HG03521 (cell line): ENCODE results near the gene PBX1.
"Not testable (repeated sequence)": the region's sequence is repeated elsewhere in the genome, so short reads cannot be mapped to it uniquely, and the experiment has no call there.

Source experiments
- ATAC-seq: cut with Tn5 transposase; IDR thresholded peaks from one replicate; pipeline ENCODE4 v1.9.1; 2021; ENCODE audit warnings: mild to moderate bottlenecking, moderate library complexity; ENCODE audit not compliant: unreplicated experiment

PBX1 gene

DNA sequence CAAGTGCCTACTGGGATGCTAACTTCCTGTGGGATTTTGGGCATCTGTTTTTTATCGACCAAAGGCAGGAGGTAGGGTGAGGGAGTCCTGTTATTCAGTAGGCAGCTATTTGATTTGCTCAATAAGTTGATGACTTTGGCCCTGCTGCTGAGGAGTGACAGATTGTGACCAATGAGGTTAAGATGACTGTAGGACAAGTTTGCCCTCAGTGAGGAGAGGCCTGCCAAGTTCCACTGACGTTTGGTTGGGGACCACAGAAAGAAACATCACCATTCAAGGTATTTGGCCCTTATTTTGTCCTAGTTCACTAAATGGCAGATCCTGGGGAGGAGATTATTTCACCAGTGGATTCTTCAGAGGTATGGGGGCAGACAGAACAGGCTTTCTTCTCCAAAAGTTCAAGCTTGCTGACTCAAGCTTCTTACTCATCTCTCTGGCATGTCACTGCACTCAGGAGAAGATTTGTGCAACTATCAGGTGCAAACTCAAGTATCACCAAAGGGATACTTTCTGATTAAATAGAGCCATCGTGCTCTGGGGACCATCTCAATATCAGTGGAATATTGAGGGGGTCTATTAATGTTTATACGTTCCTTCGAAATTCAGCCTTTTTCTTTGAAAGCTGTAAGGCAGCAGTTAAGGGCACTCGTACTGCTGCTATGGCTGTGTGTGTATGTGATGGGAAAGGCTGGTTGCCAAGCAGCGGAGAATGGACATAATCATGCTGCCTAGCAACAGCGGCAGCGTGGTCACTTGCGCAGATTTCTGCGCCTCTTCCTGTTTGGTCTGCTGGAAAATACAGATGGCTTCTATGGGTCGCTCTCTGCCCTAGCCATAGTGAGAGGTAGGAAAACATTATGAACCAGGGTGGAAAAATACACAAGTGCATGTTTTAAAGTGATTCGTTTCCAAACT lies 78.7 kb downstream of the PBX1 start:
- no peak for ATAC-seq

DNA sequence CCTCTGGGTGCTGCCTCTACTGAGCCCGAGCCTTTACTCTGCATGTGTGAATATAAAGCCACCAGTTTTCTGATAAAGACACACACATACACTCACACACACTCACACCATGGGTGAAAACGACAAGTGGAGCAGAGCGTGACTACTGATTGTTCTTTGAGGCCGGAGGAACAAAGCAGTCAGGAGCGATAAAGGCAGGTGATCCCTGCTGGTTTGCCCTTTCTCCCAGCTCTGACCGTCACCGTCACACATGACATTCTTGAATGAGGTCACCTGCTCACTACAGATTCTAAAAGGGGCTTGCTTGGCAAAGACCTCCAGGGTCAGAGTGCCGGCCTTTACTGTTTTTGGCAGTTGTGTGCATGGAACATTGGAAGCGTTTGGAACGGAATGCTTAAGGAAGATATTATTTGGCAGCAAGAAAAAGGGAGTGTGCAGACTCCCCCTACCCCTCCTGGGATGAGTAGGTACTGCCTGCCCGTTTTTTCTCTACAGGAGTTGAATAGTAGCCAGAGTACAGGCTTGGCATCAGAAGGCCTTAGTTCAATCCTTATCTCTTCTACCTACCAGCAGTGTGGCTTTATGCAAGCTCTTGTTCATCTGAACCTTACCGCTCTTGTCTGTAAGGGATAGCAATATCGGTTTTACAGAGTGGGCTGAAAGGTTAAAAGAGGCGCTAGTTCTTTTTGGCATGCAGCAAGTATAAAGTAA lies 79.7 kb downstream of the PBX1 start:
- ATAC-seq, result no peak

DNA sequence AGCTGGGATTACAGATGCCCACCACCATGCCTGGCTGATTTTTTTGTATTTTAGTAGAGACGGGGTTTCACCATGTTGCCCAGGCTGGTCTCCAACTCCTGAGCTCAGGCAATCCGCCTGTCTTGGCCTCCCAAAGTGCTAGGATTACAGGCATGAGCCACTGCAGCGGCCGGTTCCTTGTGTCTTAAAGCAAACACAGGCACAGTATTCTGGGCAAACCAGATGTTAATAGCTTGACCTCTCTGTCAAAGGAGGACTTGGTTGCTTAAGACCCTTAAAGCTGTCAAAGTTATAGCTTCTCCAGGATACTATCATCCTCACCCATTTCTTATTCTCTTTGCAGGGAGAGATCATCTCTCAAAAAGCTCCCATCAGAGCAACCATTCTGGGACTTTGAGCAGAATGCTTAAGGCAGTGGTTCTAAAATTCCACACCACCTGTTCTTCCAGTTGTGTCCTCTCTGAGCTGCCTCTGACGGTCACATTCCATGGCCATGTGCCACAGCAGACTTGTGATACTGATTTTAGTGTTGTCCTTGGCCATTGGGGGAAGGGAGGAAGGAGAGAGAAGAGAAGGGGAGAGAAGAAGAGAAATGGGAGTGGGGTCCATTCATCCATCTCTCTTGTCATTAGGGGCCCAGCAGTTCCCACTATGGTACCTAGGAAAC lies 81.8 kb downstream of the PBX1 start:
- ATAC-seq, result no peak

DNA sequence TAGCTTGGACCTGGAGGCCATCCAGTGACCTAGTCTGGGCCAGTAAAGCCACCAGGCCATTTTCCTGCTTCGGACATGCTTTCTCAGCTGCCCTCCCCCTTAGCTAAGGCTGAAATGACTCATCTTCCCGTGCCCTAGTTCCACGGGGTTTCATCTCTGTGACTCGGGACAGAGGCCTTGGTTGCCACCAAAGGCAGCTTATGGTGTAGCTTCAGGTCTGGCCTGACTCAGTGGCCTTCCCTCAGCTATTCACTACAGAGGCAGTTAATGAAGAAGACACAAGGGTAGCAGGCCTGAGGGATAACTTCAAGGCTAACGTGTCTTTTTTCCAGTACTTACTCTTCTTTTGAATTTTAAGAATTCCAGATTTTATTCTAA lies 82.4 kb downstream of the PBX1 start:
- no peak for ATAC-seq

DNA sequence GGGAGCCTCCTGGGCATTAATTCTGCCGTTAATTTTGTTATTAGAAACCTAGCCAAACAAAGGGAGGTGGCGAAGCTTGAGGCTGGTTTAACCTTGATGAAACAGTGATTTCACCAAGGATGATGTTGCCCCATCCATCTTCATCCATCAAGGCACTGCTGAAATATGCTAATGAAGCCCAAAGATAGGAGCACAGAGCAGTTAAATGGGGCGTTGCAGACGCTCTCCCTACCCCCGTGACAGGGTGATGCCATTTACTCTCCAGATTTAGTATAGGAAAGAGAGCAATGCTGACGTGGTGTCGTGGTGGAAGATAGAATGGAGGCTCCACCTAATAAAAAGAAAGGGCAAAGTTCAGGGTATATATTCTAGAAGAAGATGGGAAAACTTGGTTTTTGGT lies 84.0 kb downstream of the PBX1 start:
- ATAC-seq, result no peak

DNA sequence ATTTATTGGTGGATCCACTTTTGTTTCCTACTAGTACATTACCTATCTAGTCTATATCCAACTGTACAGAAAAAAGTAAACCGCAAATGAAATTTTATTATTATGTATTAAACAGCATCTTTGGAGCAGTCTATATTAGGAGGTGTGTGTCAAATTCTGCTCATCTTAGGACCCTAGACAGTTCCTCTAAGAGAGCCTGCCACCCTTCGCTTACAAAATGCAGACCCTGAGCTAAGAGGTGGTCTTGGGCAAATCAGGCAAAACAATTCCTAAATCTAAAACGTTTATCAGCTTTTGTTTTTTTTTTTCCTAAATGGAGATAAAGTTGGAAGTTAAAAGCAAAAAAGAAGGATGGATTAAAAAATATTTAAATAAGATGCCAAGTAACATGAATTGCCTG lies 85.3 kb downstream of the PBX1 start:
- ATAC-seq, result no peak

DNA sequence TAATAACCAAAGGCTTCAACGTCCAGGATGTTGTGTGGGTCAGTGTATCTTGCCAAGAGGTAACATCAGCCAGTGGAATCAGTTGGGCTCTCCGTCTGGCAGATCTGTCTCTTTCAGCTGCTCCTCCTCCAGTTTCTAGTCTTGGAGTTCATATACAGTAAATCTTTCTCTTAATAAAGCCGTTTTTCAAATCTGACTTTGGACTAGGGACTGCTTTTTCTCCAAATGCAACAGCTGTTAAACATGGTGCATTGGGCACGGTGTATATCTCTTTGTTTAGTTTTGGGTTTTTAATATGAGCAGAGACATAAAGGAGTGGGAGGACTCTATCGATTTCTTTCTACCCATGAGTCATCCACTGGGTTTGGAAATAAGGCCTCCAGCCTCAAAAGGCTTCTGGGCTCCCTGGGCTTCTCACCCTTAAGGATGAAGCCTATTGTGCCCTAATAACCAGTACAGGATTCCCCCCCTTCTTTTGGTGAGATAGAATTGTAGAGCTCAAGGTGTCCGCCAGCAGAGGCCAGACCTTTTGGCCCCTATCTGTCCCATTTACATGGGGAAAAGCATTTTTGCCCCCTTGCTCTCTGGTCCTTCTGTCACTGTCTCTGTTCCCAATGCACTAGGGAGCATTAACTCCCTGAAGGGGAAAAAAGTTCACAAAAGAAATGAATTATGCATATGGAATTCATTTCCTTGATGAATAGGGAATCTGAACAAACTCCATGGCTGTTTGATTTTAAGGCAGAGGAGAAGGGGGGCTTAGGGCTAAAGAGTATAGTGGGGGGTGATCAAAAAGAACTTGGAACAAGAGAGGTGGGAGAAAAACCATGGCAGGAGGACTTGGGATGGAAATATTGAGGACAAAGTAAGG lies 86.0 kb downstream of the PBX1 start:
- ATAC-seq, result no peak

DNA sequence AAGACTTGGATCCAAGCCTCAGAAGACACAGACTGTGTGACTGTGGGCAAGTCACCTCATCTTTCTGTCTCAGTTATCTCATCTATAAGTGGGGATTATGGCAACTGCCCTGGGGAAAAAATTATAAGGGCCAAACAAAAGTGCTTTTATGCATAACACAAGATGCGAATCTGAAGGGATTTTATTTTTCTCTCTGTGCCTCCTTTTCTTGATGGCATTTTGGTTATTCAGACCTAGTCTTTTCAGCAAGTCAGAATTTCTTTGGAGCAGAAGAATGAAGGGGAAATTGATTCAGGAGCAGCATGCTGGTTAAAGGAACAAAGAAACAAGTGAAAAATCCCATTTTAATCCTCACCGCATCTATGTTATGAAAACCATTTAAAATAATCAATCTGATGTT lies 86.9 kb downstream of the PBX1 start:
- ATAC-seq, result no peak

DNA sequence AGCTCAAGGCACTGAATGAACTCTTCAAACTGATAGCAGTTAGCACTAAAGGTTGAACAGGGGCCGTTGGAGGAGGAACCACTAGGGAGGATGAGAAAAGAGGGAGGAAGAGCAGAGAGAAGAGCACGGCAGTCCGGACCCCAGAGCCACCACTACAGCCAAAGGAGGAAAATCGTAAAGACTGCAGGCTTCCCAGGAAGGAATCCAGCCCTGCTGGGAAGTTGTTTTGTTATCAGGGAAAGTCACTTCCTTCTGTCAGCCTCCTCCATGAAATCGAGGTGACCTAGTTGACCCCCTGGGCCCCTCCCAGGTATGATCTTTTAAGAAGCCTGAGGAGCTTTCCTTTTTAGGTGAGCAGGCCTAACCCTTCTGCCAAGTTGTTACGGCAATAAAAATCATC lies 88.2 kb downstream of the PBX1 start:
- no peak for ATAC-seq

DNA sequence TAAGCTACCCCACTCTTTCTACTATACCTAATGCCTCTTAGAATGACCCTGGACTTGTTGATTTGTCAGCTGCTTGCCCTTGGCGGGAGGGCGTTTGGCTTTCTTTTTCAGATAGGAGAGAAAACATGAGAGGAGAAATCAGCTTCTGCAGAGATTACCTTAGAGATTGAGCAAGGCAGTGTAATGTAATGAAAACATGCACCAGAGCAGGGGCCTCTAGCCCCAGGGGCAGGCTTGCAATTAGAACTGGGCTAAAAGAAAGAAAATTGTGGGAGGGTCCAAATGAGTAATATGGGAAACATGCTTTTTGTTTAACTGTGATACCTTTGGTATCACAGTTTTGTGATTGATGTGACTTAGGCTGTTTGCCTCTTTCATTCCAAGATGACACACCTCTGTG lies 89.7 kb downstream of the PBX1 start:
- no peak for ATAC-seq

DNA sequence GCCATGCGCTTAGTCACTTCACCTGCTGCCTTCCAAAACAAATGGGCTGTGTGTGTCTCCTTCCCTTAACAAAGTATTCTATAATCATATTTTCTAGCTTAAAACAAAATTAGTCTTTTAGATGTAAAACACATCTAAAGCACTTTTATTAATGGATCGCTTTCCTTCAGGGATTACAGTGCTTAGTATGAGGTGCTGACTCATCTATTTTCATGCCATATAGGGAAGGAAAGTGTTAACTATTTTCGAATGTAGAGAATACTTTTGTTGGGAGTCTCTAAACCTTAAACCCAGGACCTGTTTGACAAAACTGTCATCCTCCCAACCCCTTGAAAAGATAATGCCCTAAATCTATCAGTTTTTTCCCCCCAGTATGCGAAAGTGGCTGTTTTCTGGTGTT lies 90.2 kb downstream of the PBX1 start:
- ATAC-seq, result no peak

DNA sequence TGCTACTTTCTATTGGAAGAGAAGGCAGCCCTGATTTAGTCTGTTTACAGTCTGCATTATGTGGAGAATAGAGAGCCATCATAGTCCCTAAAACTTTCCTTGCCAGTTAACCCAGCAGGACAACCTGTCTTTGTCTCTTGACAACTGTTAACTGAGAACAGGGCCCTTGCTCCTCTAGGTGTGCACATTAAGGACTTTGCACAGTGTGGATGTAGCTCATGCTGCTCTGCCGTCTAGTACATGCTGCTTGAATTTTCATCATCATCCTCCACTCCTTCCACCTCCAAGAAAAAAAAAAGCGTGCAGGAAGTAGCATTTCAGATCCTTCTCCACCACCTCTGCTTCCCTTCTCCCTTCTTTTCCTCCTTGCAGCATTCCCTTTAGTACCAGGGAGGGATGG lies 91.5 kb downstream of the PBX1 start:
- no peak for ATAC-seq

DNA sequence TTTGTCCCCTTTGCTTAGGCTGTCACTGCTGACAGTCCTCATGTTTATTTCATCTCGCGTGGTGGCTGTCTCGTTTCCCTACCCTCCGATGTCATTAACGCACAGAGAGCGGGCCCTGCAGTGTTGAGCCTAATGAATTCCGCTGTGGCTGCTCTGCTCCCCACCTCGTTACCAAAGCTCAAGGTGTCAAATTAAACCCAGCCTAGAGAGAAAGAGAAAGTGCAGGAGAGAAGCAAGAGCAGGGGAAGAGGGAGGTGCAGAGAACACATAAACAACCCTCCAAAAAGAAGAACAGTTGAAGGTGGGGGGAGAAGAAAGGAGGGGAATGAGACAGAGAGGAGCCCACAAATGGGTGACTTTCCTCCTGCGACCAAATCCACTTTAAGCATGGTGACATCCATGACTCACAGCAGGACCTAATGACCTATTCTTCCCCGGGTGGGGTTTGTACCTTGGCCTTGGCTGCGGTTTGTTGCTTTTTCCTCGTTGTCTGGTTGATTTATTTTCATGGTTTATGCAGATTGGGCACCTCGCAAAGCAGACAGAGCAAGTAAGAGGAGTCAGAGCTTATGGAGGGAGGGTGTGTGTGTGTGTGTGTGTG lies 92.5 kb downstream of the PBX1 start:
- no peak for ATAC-seq

DNA sequence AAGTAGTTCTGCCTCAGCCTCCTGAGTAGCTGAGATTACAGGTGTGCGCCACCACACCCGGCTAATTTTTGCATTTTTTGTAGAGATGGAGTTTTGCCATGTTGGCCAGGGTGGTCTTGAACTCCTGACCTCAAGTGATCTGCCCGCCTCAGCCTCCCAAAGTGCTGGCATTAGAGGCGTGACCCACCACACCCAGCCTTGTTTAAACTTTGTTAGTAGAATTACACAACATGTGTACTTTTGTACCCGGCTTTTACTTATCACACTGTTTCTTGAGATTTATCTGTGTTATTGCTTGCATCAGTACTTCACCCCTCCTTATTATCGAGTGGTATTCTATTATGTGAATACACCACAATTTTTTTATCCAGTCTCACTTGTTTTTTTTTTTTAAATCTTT lies 94.0 kb downstream of the PBX1 start:
- ATAC-seq, result not testable (repeated sequence)

DNA sequence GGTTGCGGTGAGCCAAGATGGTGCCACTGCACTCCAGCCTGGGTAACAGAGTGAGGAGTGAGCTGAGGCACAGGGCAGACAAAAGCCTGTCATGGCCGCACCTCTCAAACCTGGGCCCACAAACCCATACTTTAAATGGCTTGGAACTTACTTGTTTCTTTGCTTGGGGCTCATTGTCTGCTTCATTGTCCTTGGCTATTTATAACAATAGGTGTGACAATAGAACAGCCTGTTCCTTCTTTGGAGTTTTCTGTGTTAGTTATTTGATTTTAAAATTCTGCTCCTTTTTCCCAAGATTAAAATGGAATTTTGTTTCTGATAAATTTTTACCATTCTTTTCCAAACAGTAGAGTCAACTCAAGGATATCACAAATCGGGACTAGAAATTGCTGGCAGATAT lies 94.7 kb downstream of the PBX1 start:
- ATAC-seq, result no peak

DNA sequence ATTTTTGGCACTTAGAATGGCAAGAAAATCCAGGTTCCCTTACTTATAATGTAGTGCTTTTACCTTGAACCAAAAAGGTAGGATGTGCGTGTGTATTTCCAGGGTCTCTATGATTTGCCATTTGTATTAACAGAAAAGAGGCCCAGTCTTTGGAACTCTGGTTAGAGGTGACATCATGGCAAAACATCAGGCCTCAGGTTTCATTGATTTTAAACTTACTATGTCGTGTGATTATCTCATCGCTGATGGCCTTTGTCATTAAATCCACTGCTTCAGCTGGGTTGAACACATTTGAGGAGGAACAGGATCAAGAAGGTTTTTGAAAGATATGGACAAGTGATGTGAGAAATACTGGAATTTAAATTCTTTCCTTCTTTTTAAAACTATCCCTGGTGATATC lies 95.2 kb downstream of the PBX1 start:
- no peak for ATAC-seq

DNA sequence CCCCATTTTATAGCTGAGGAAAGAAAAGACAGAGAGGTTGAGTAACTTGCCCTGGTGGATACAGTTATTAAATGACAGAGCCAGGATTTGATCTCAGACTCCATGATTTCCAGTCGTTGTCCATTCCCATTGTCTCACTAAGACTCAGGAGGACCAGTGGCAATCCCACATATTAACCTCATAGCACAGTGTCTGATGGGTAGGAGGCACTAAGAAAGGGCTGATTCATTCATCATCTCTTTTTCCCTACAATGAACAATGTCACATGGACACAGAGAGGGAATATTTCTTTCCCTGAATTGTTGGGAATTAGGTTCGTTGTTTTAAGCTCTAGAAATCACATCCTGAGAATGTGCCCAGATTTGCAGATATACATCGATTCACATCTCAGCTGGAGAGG lies 99.9 kb downstream of the PBX1 start:
- ATAC-seq, result no peak

DNA sequence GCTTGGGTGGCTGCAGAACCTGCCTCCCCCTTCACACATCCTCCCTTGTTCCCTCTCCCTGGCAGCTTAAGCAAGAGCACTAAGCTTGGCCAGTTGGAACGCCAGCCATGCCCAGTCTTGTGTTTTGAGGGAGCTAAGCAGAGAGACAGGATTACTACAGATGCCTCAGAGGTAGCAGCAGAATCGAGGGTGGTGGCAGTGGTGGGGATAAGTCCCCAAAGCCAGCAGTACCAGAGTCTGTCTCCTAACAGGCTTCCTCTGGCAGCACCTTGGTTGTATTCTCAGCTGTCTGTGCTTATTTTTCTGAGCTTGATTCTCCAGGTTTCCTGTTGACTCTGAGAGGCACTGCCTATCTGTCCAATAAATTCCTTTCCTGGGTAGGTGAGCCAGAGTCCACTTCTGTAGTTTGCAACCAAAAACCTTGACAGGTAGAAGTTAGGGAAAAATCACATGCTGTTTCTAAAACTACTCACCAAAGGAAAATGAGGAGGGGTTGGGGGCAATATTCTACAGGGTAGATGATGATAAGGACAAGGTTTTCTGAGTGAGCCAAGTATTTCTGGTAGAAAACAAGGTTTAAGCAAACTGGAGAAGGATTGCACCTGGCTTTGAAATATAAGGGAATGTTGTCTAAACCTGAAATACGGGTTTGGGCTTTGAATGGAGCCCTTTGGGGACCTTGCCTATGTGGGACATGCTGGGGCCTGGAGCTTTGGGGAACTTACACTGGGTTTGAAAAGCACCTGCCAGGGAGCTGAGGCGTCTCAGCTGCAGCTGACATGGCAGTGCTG lies 100.8 kb downstream of the PBX1 start:
- ATAC-seq, result peak; percentile 21

DNA sequence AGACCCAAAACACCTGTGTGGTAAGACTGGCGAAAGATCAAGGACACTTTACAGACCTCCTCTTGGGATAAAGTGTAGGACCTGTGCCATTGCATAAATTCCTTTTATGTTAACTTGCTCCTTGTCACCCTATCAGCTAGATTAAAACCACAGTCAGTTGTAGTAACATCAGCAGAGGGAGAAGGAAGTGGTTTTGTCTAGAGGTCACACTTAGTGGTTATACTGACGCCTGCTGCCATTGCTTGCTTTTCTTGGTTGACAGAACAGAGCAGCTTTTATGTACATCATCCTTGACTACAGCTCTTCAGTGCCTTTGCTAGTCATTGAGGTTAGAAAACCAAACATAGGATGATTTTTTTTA lies 101.4 kb downstream of the PBX1 start:
- ATAC-seq, result peak; percentile 81

DNA sequence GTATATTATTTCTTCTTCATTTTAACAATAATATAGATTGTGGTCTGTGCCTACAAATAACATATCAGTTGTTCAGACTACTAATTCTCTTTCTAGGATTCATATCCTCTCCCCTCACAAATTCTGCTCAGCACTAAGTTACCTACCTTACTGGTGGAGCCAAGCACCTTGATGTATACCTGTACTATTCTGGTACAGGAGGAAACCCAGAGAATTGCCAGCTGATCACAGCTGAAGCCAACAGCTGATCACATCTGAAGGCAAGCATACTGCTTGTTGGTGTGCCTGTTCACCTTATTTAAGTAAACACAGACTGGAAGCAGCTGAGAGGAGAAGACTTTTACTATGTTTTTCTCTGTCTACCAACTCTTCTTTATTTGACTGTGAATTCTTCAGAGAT lies 101.8 kb downstream of the PBX1 start:
- ATAC-seq, result peak; percentile 9
